Upper lobe of left lung (tissue), 4 donors: ENCODE measurements around the gene FTO.

Source experiments
- CTCF ChIP-seq, 6 experiments: fragments of 450-650 bp in 4 of 6; fragments of 200-600 bp in 2 of 6; sonication (generic) in 2 of 6; IDR thresholded peaks; one replicate each; pipeline ENCODE4 v1.5.1; 2016 to 2019; ENCODE audit warnings: antibody characterized with exemption in 6 of 6
- EP300 ChIP-seq, 4 donors: sonication (generic); formaldehyde crosslinking; IDR thresholded peaks; one replicate each; pipeline ENCODE4 v1.5.1; 2017; ENCODE audit warnings: antibody characterized with exemption in 4 of 4, control low read depth in 2 of 4
- POLR2A ChIP-seq, 4 donors: fragments of 450-650 bp; IDR thresholded peaks; one replicate each; pipeline ENCODE4 v1.5.1; 2016 to 2017; ENCODE audit warnings: antibody characterized with exemption in 4 of 4, mild to moderate bottlenecking in 2 of 4

GRCh38 chr16:54123766-54124165, 419.8 kb downstream of the FTO start:
- TF ChIP-seq CTCF (IDR thresholded peaks at IDR 0.05) (no peak), EP300 (IDR thresholded peaks at IDR 0.05) (no peak), POLR2A (IDR thresholded peaks at IDR 0.05) (no peak)
